ENCODE measurements around the gene HNRNPR. TPM values are rescaled to one million over a fixed set of nuclear protein-coding genes. Genes with fewer than 3 reads are reported as not detected.
A peak's percentile ranks its signal among the peaks of the same experiment; 100 is the strongest.

The HNRNPR gene
- total RNA-seq, 3 donors from 2014 or later = 56.6 to 114 (median 109) TPM

DNA sequence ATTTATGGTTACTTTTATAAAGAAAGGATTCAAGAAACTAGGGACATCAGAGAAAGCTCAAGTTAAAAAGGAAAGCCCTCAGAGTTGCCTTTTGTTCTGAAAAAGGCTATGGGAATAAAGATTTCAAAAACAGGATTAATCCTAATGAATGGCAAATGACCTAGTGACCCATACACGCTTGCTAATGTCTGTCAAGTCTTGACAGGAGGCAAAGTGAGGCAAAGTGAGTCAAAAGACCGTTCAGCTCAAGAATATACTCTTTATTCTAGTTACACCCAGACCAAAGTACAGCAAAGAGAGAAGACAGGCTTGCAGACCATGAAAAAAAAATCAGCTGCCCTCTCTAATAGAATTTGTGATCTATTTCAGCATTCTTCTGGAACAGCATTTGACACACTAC lies 22.1 kb upstream of the HNRNPR start:
- no peaks in the 10 kb centered on the region for H3K27me3 ChIP-seq
- peaks cover 35 to 37% of the 10 kb centered on the region in 2 donors for H3K9me3 ChIP-seq
- H3K27ac ChIP-seq = peak overlapping the region; percentile 89 to 96
- TF ChIP-seq POLR2AphosphoS5 (IDR thresholded peaks at IDR 0.05) (no peak), POLR2A (IDR thresholded peaks at IDR 0.05) (no peak)
- DNase-seq (ENCODE audit: low spot score in 2 of 2) = no peak
- H3K4me1 ChIP-seq = peaks cover 5 to 18% of the 10 kb centered on the region in 2 donors
- H3K36me3 ChIP-seq = peaks cover 13% of the 10 kb centered on the region
- intact Hi-C loops (cut with DNase I; ENCODE audit: low total_unique reads) = no loop called here
- H3K4me3 ChIP-seq = peak overlapping the region in 2 of 3 donors; percentile 79 to 90

DNA sequence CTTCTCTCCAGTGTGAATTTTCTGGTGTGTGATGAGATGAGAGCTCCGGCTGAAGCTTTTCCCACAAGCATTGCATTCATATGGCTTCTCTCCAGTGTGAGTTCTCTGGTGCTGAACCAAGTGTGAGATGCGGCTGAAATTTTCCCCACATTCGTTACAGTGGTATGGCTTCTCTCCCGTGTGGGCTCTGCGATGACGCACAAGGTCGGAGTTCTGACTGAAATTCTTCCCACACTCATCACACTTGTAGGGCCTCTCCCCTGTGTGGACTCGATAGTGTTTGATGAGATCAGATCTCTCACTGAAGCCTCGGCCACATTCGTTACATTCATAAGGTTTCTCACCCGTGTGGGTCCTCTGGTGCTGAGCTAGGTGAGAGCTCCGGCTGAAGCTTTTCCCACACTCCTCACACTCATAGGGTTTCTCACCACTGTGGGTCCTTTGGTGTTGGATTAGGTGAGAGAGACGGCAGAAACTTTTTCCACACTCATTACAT lies 18.2 kb upstream of the HNRNPR start:
- H3K4me1 ChIP-seq = peaks cover 0 to 6% of the 10 kb centered on the region in 2 donors
- H3K36me3 ChIP-seq = peaks cover 18% of the 10 kb centered on the region
- peaks cover 41 to 53% of the 10 kb centered on the region in 2 donors for H3K9me3 ChIP-seq
- peak overlapping the region in 1 of 3 donors; percentile 31 for H3K4me3 ChIP-seq
- DNase-seq (ENCODE audit: low spot score in 2 of 2) = no peak
- intact Hi-C loops (cut with DNase I; ENCODE audit: low total_unique reads) = no loop called here
- no peaks in the 10 kb centered on the region for H3K27me3 ChIP-seq
- TF ChIP-seq CTCF (IDR thresholded peaks at IDR 0.05) (no peak), POLR2AphosphoS5 (IDR thresholded peaks at IDR 0.05) (no peak), POLR2A (IDR thresholded peaks at IDR 0.05) (no peak)
- H3K27ac ChIP-seq = no peak overlapping the region

DNA sequence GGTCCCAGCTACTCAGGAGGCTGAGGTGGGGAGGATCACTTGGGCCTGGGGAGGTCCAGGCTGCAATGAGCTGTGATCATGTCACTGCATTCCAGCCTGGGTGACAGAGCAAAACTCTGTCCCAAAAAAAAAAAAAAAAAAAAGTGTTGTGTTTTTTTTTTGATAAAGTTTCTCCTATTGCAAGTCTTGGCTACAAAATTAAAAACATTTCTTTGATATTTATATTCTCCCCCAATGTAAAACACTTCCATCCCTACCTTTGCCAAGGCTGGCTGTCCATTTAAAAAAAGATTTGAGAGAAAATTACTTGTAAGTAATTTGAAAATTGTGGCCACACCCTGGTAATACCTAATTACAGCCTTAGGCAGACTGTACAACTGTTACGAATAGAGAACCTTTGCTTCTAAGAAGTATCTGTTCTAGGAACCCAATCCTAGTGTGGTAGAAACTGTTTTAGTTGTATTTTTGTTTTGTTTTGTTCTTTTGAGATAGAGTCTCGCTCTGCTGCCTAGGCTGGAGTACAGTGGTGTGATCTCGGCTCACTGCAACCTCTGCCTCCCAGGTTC lies 14.3 kb upstream of the HNRNPR start:
- TF ChIP-seq POLR2A (IDR thresholded peaks at IDR 0.05) = no peak
- no peak for TF ChIP-seq POLR2AphosphoS5 (IDR thresholded peaks at IDR 0.05)
- no peak for TF ChIP-seq CTCF (IDR thresholded peaks at IDR 0.05)
- Histone ChIP-seq H3K4me1 (no peaks in the 10 kb centered on the region), H3K27me3 (no peaks in the 10 kb centered on the region), H3K9me3 (peaks cover 28 to 39% of the 10 kb centered on the region in 2 donors), H3K27ac (no peak overlapping the region), H3K4me3 (no peak overlapping the region), H3K36me3 (peaks cover 18% of the 10 kb centered on the region)
- no peak for DNase-seq (ENCODE audit: low spot score in 2 of 2)
- intact Hi-C loops (cut with DNase I; ENCODE audit: low total_unique reads) = no loop called here

DNA sequence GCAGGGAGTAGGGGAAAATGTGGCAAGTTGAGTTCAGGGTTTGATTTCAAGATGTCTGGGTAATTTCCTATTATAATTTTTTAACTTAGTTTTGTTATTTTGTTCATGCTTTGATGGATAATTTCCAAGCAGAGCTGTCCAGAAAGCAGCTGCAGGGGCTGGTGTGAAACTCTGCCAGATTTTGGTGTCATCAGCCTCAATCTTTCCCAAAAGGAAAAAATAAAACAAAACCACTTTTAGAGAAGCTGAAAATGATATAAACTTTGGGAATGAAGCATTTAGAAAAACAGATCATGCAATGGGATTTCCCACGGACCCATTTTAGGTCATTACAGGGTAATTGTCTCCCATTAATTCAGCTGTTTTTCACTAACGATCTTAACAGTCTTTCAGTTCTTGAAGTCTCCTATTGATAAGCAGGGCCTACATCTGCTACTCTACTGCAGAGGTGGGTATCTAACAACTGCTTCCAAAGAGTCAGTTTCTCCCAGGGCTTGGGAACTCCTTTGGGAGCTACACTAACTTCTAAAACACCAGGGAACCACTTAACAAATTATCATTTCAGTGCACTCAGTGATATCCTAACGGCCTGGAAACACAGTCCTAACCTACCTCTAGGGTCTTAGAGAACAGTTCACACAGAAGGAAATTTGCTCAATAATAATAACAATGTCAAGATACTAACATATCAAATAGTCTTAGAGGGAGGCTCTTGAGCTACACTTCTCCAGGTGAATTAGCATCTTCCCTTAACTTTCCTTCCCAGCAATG lies 13.2 kb upstream of the HNRNPR start:
- H3K36me3 ChIP-seq = peaks cover 11% of the 10 kb centered on the region
- no peaks in the 10 kb centered on the region for H3K27me3 ChIP-seq
- H3K4me3 ChIP-seq = no peak overlapping the region
- DNase-seq (ENCODE audit: low spot score in 2 of 2) = no peak
- TF ChIP-seq CTCF (IDR thresholded peaks at IDR 0.05) (no peak), POLR2A (IDR thresholded peaks at IDR 0.05) (no peak), POLR2AphosphoS5 (IDR thresholded peaks at IDR 0.05) (no peak)
- H3K9me3 ChIP-seq = peaks cover 18 to 28% of the 10 kb centered on the region in 2 donors
- intact Hi-C loops (cut with DNase I; ENCODE audit: low total_unique reads) = loop anchor here (2.0 kb wide), 1 partner anchor 287 kb away; no protein-coding TSS in a partner anchor
- H3K4me1 ChIP-seq = no peaks in the 10 kb centered on the region
- peak overlapping the region; percentile 36 to 40 for H3K27ac ChIP-seq

DNA sequence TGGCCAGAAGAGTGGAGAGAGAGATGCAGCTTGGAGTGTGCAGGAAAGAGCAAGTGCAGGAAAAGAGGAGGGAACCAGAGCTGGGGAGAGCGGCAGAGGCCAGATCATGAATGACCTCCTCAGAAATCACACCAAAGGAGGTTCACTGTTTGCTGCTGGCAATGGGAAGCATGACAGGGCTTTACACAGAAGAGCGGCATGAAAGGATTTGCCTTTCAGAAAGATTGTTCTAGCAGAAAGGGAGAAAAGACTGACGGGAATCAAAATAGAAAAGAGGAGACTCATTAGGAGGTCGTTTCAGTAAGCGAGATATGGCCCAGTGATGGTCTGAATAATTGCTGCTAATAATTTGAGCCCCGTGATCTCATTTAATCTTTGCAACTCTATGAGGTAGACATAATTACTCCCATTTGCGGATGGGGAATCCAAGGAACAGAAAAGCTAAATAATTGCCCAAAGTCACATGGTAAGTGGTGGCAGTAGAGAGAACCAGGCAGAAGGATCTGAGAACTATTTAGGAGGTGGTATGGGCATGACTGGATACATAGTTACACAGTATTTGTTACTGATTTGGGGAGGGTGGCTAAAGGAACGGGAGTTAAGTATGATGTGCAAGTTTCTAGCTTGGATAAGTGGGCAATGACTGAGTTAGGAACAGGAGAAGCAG lies 12.5 kb upstream of the HNRNPR start:
- Histone ChIP-seq H3K4me1 (no peaks in the 10 kb centered on the region), H3K27ac (no peak overlapping the region)

More for the DNA sequence above, 12.5 kb upstream of the HNRNPR start:
- Histone ChIP-seq H3K9me3 (peaks cover 10 to 21% of the 10 kb centered on the region in 2 donors), H3K36me3 (peaks cover 6% of the 10 kb centered on the region), H3K27me3 (no peaks in the 10 kb centered on the region), H3K4me3 (no peak overlapping the region)
- no peak for TF ChIP-seq POLR2AphosphoS5 (IDR thresholded peaks at IDR 0.05)
- TF ChIP-seq CTCF (IDR thresholded peaks at IDR 0.05) = no peak
- no peak for TF ChIP-seq POLR2A (IDR thresholded peaks at IDR 0.05)
- no peak for DNase-seq (ENCODE audit: low spot score in 2 of 2)
- intact Hi-C loops (cut with DNase I; ENCODE audit: low total_unique reads) = loop anchor here (2.0 kb wide), 1 partner anchor 288 kb away; no protein-coding TSS in a partner anchor

Measured in breast epithelium (tissue), 4 donors.